Measurements from ENCODE around the gene CDC16. TPM values are rescaled to one million over a fixed set of nuclear protein-coding genes. Genes with fewer than 3 reads are reported as not detected.

CDC16 gene
- total and polyA plus RNA-seq, 9 of the 15 experiments (the other 6 are each of a cell fraction or from before 2014, with no cell fraction given): 23.2 to 102 (median 51.6) TPM

DNA sequence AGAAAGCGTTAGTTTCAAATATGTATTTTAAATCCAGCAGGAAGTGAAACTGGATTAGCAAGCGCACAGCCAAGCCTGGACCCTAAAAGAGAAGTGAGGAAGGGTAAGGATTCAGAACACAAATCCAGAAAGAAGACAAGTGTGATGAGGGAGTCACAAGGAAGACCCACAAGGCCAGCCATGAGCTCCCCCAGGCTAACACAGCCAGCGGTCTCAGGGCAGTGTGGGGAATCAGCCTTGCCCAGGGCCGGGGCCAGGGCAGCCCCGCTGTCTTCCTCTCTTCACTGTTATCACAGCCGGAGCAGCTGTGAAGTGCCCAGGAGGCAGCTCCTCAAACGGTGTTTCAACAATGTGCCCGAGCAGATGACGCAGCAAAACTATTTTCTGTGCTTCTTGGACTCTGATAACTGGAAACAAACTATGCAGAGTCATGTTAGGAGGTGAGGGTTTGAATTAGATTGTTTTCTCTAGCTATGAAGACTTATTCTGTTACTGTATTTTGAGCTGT is 12.2 kb upstream of the CDC16 start (continued):
- TF ChIP-seq CBFA2T3 (IDR thresholded peaks at IDR 0.05) (peak; percentile 94), NRF1 (conservative IDR thresholded peaks at IDR 0.05 in 1 of 2, IDR thresholded peaks at IDR 0.05 in 1 of 2) (peak; percentile 47 to 58), GATA2 (CRISPR knock-in tag; IDR thresholded peaks at IDR 0.05) (peak; percentile 60), IFI16 (CRISPR knock-in tag; IDR thresholded peaks at IDR 0.05) (no peak), ZNF551 (CRISPR knock-in tag; IDR thresholded peaks at IDR 0.05) (no peak), PML (IDR thresholded peaks at IDR 0.05; ENCODE audit: low read length) (peak; percentile 68; the same call in 1 of the 2 replicates), ZBTB7A (IDR thresholded peaks at IDR 0.05; ENCODE audit: borderline replicate concordance, control insufficient read depth, low read depth, low read length) (peak; percentile 40; the same call in 1 of the 2 replicates), U2AF1 (optimal IDR thresholded peaks at IDR 0.05; ENCODE audit: low read depth, low read length) (no peak), MTA2 (IDR thresholded peaks at IDR 0.05; ENCODE audit: low read depth) (peak; percentile 72), CREB1 (IDR thresholded peaks at IDR 0.05) (peak; percentile 31; the same call in 1 of the 2 replicates), CREB1 (CRISPR knock-in tag; IDR thresholded peaks at IDR 0.05) (no peak), ATF7 (IDR thresholded peaks at IDR 0.05) (peak; percentile 34), NR2C1 (IDR thresholded peaks at IDR 0.05) (no peak), NR2C1 (tag; IDR thresholded peaks at IDR 0.05) (peak; percentile 36; the same call in 1 of the 2 replicates), NR4A1 (CRISPR knock-in tag; IDR thresholded peaks at IDR 0.05) (no peak), NR4A1 (tag; IDR thresholded peaks at IDR 0.05) (peak; percentile 74), NUFIP1 (IDR thresholded peaks at IDR 0.05; ENCODE audit: partially characterized antibody) (no peak), KDM1A (IDR thresholded peaks at IDR 0.05) (peak in 1 of 2 experiments; percentile 40; a peak in 2 of 4 replicates)
- TF ChIP-seq, protein P1, sequence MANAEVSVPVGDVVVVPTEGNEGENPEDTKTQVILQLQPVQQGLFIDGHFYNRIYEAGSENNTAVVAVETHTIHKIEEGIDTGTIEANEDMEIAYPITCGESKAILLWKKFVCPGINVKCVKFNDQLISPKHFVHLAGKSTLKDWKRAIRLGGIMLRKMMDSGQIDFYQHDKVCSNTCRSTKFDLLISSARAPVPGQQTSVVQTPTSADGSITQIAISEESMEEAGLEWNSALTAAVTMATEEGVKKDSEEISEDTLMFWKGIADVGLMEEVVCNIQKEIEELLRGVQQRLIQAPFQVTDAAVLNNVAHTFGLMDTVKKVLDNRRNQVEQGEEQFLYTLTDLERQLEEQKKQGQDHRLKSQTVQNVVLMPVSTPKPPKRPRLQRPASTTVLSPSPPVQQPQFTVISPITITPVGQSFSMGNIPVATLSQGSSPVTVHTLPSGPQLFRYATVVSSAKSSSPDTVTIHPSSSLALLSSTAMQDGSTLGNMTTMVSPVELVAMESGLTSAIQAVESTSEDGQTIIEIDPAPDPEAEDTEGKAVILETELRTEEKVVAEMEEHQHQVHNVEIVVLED (CRISPR knock-in tag; IDR thresholded peaks at IDR 0.05): no peak
- TF ChIP-seq, protein P2, sequence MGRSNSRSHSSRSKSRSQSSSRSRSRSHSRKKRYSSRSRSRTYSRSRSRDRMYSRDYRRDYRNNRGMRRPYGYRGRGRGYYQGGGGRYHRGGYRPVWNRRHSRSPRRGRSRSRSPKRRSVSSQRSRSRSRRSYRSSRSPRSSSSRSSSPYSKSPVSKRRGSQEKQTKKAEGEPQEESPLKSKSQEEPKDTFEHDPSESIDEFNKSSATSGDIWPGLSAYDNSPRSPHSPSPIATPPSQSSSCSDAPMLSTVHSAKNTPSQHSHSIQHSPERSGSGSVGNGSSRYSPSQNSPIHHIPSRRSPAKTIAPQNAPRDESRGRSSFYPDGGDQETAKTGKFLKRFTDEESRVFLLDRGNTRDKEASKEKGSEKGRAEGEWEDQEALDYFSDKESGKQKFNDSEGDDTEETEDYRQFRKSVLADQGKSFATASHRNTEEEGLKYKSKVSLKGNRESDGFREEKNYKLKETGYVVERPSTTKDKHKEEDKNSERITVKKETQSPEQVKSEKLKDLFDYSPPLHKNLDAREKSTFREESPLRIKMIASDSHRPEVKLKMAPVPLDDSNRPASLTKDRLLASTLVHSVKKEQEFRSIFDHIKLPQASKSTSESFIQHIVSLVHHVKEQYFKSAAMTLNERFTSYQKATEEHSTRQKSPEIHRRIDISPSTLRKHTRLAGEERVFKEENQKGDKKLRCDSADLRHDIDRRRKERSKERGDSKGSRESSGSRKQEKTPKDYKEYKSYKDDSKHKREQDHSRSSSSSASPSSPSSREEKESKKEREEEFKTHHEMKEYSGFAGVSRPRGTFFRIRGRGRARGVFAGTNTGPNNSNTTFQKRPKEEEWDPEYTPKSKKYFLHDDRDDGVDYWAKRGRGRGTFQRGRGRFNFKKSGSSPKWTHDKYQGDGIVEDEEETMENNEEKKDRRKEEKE (IDR thresholded peaks at IDR 0.05; ENCODE audit: borderline replicate concordance in 1 of 2, control insufficient read depth in 1 of 2, low read depth in 2 of 2, low read length in 1 of 2): no peak
- TF ChIP-seq, protein P3, sequence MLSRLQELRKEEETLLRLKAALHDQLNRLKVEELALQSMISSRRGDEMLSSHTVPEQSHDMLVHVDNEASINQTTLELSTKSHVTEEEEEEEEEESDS (CRISPR knock-in tag; IDR thresholded peaks at IDR 0.05): no peak
- TF ChIP-seq, protein P4, sequence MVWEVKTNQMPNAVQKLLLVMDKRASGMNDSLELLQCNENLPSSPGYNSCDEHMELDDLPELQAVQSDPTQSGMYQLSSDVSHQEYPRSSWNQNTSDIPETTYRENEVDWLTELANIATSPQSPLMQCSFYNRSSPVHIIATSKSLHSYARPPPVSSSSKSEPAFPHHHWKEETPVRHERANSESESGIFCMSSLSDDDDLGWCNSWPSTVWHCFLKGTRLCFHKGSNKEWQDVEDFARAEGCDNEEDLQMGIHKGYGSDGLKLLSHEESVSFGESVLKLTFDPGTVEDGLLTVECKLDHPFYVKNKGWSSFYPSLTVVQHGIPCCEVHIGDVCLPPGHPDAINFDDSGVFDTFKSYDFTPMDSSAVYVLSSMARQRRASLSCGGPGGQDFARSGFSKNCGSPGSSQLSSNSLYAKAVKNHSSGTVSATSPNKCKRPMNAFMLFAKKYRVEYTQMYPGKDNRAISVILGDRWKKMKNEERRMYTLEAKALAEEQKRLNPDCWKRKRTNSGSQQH (CRISPR knock-in tag; IDR thresholded peaks at IDR 0.05): no peak
- TF ChIP-seq, protein P5, sequence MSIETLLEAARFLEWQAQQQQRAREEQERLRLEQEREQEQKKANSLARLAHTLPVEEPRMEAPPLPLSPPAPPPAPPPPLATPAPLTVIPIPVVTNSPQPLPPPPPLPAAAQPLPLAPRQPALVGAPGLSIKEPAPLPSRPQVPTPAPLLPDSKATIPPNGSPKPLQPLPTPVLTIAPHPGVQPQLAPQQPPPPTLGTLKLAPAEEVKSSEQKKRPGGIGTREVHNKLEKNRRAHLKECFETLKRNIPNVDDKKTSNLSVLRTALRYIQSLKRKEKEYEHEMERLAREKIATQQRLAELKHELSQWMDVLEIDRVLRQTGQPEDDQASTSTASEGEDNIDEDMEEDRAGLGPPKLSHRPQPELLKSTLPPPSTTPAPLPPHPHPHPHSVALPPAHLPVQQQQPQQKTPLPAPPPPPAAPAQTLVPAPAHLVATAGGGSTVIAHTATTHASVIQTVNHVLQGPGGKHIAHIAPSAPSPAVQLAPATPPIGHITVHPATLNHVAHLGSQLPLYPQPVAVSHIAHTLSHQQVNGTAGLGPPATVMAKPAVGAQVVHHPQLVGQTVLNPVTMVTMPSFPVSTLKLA (conservative IDR thresholded peaks at IDR 0.05): peak; percentile 28 to 57; a peak in 3 of 4 replicates
